GM23248 (cell line): ENCODE measurements around the gene C1QTNF6. TPM values are rescaled to one million over a fixed set of nuclear protein-coding genes. Genes with fewer than 3 reads are reported as not detected.

Experiments used
- DNase-seq: peaks from one replicate; pipeline ENCODE4 v3.0.0-alpha.2; 2015
- H2AFZ ChIP-seq: fragments of 200-600 bp; sonication (generic); 2 replicates; pipeline ENCODE4 v1.6.1; 2016; ENCODE audit warnings: antibody characterized with exemption
- H3F3A ChIP-seq: fragments of 200-600 bp; sonication (generic); 2 replicates; pipeline ENCODE4 v1.6.1; 2016; ENCODE audit warnings: mild to moderate bottlenecking, antibody characterized with exemption, mixed run types; ENCODE audit not compliant: insufficient read depth
- H3K27ac ChIP-seq: fragments of 200-600 bp; sonication (generic); 2 replicates; pipeline ENCODE4 v1.5.1; 2016; ENCODE audit warnings: mild to moderate bottlenecking
- H3K27me3 ChIP-seq: fragments of 200-600 bp; sonication (generic); replicated peaks from 2 replicates; pipeline ENCODE4 v1.6.1; 2016; ENCODE audit warnings: mild to moderate bottlenecking; ENCODE audit not compliant: insufficient read depth
- H3K36me3 ChIP-seq: fragments of 200-600 bp; sonication (generic); 2 replicates; pipeline ENCODE4 v1.6.1; 2016; ENCODE audit warnings: low read depth, mild to moderate bottlenecking
- H3K4me1 ChIP-seq: fragments of 200-600 bp; sonication (generic); 2 replicates; pipeline ENCODE4 v1.6.1; 2016; ENCODE audit warnings: mild to moderate bottlenecking; ENCODE audit not compliant: insufficient read depth
- H3K4me2 ChIP-seq: fragments of 200-600 bp; sonication (generic); one replicate; pipeline ENCODE4 v1.6.1; 2016; ENCODE audit warnings: mild to moderate bottlenecking; ENCODE audit not compliant: unreplicated experiment
- H3K4me3 ChIP-seq: fragments of 200-600 bp; sonication (generic); 2 replicates; pipeline ENCODE4 v1.5.1; 2016; ENCODE audit warnings: mild to moderate bottlenecking
- H3K79me2 ChIP-seq: fragments of 200-600 bp; sonication (generic); 2 replicates; pipeline ENCODE4 v1.6.1; 2016; ENCODE audit warnings: mild to moderate bottlenecking; ENCODE audit not compliant: insufficient read depth
- H3K9ac ChIP-seq: fragments of 200-600 bp; sonication (generic); 2 replicates; pipeline ENCODE4 v1.6.1; 2016; ENCODE audit warnings: mild to moderate bottlenecking
- H3K9me2 ChIP-seq: fragments of 200-600 bp; sonication (generic); 2 replicates; pipeline ENCODE4 v1.6.1; 2016; ENCODE audit warnings: mixed run types, mild to moderate bottlenecking, moderate library complexity; ENCODE audit not compliant: insufficient read depth
- H3K9me3 ChIP-seq: fragments of 200-600 bp; sonication (generic); one replicate; pipeline ENCODE4 v1.6.1; 2017; ENCODE audit warnings: low read depth
- H4K20me1 ChIP-seq: fragments of 200-600 bp; sonication (generic); 2 replicates; pipeline ENCODE4 v1.6.0; 2016; ENCODE audit not compliant: insufficient read depth
- EZH2 ChIP-seq: fragments of 200-600 bp; sonication (generic); IDR thresholded peaks from 2 replicates; pipeline ENCODE4 v1.6.1; 2018; ENCODE audit warnings: antibody characterized with exemption, mild to moderate bottlenecking; ENCODE audit not compliant: insufficient read depth, poor library complexity, severe bottlenecking
- EZH2phosphoT487 ChIP-seq: fragments of 200-600 bp; sonication (generic); IDR thresholded peaks from 2 replicates; pipeline ENCODE4 v1.6.1; 2018; ENCODE audit warnings: antibody characterized with exemption, moderate library complexity, mild to moderate bottlenecking, low read depth; ENCODE audit not compliant: insufficient read depth
- WGBS, 2 experiments: methylation state at CpG; one replicate each; pipeline ENCODE4 v1.1.6; 2015 to 2017; ENCODE audit warnings: low lambda C conversion rate in 2 of 2, low coverage in 1 of 2; ENCODE audit errors: missing lambda C conversion rate in 2 of 2; 5-methylcytosine and 5-hydroxymethylcytosine counted together
- in situ Hi-C: fragments of 300-500 bp; cut with MboI; formaldehyde crosslinking; loops from 2 replicates; pipeline ENCODE4 v1.15.0; 2020
- polyA plus RNA-seq: library from polyadenylated mRNA; unstranded; fragments of >200 nt; fragmentation: Nextera tagmentation; extraction: Ambion mirVana; gene quantifications from 2 replicates; pipeline ENCODE4 v1.2.1, GENCODE V29; 2016
- total RNA-seq: library from RNA; depleted of rRNA; stranded (reverse); fragments of >200 nt; shearing (Covaris generic); gene quantifications from 2 replicates; pipeline ENCODE4 v1.2.3, GENCODE V29; 2014

Gene C1QTNF6
- total and polyA plus RNA-seq, 2 experiments from 2014 or later = 4.0 to 8.9 TPM

DNA sequence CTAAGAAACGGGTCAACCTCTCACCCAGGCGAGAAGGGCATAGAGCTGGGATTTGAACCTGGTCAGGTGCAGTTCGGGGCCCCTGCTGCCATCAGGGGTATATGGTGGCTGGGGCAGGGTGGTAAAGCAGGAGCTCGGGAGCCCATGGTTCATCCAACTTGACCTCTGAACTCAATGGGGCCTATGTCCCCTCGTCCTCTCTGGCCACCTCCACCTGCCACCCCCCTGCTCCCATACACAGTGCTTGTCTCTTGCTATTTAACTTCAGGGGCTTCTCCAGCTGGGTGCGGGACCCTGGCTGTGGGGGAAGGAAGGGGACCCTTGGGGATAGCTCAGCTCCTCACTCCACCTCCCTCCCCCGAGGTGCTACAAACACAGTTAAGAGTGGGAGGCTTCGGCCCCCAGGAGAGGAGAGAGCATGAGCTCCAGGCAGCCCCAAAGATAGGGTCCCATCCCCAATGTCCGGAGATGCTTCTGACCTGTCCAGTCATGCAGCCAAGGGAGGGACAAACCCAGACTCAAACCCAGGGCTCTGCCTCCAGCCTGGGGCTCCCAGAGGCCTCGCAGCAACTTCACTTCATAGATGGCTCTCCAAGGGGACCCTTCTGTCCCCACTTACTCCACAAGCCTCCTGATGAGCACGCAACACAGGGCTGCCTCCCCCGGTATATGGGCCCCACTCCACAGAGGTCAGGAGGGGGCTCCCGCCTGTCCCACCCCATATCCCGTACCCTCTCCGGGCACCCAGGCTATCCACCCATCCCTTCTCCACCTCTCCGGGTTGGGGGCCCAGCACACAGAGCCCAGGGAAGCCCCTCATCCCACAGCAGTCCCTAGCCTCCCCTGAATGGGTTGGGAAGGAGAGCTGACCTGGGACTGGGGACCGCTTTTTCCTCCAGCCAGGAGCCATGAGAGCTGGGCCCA, 39.0 kb downstream of the C1QTNF6 start:
- TF ChIP-seq EZH2phosphoT487 (no peak), EZH2 (no peak)
- peaks cover 28% of the 10 kb centered on the region for H3K27me3 ChIP-seq
- H4K20me1 ChIP-seq = no peaks in the 10 kb centered on the region
- H3K27ac ChIP-seq = no peak overlapping the region
- no peaks in the 10 kb centered on the region for H3K9me3 ChIP-seq
- DNase-seq = no peak
- no peaks in the 10 kb centered on the region for H3K79me2 ChIP-seq
- H3K9me2 ChIP-seq = no peaks in the 10 kb centered on the region
- no peak overlapping the region for H2AFZ ChIP-seq
- no peak overlapping the region for H3K4me3 ChIP-seq
- no peaks in the 10 kb centered on the region for H3K4me1 ChIP-seq
- no peak overlapping the region for H3K9ac ChIP-seq
- in situ Hi-C loops = no loop called here
- no peak overlapping the region for H3K4me2 ChIP-seq
- WGBS, 2 experiments = 67 to 69% methylated on average over 17 of the region's 17 CpGs
- H3F3A ChIP-seq = no peaks in the 10 kb centered on the region
- no peaks in the 10 kb centered on the region for H3K36me3 ChIP-seq

DNA sequence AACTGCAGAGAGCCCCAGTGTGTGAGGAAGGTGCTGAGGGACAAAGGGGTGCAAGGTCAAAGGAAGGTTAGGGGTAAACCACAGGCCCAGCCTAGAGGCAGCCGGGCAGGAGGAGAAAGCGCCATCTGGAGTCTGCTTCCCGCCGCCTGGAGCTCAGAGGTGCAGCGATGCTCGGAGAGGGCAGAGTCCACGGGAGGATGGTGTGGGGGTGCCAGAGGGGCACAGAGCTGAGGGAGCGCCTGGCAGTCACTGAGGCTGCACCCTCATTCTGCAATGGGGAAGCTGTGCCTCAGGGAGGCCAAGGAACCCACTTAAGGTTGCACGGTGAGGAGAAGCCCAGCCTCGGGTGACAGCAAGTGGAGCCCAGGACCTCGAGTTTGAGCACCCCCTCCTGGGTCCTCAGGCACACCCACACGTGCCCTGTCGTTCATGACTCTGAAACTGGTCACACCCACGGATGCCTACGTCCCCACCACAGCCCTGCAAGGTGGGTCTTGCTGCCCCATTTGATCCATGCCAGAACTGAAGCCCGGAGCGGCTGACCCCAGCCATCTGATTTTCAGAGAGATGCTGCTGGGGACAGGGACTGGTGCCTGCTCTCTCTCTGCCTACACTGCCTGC, 39.9 kb downstream of the C1QTNF6 start:
- Histone ChIP-seq H3K4me3 (no peak overlapping the region), H3F3A (no peaks in the 10 kb centered on the region), H3K9me3 (no peaks in the 10 kb centered on the region), H3K36me3 (no peaks in the 10 kb centered on the region), H3K4me1 (no peaks in the 10 kb centered on the region), H3K9me2 (no peaks in the 10 kb centered on the region), H3K4me2 (no peak overlapping the region), H3K27ac (no peak overlapping the region), H3K79me2 (no peaks in the 10 kb centered on the region), H3K27me3 (peaks cover 32% of the 10 kb centered on the region), H4K20me1 (no peaks in the 10 kb centered on the region), H2AFZ (no peak overlapping the region), H3K9ac (no peak overlapping the region)
- no peak for DNase-seq
- TF ChIP-seq EZH2 = no peak
- no peak for TF ChIP-seq EZH2phosphoT487
- in situ Hi-C loops = no loop called here
- 47 to 49% methylated on average over 16 to 17 of the region's 17 CpGs for WGBS, 2 experiments

DNA sequence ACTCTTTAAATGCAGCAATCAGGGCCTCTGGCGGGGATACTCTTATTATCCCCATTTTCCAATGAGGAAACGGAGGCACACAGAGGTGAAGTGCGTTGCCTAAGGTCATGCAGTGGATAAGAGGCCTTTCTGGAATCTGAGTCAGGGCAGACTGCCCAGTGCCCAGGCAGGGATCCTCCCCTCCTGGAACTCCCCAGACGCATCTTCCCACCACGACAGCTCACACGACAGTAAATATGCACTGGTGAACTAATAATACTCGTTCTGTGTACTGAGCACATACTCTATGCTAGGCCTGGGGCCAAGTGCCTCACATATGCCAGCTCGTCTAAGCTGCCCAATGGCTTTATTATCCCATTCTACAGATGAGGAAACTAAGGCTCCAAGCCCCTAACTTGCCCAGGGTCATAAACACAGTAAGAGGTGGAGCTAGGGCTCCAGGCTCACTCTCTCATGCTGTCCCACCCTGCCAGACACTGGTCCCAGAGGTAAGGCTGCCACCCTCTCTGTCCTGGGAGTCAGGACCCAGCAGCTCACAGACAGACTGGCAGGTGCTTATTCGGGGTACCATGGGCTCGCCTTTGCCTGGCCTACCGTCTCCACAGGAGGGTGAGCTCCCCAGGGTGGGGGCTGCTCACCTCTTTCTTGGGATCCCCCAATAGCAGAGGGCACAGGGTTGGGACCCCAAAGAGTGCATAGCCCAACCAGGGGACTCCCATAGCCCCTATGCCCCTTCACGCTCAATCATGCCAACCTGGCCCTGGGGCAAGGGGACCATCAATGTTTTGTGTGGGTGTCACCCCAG, 40.7 kb downstream of the C1QTNF6 start:
- Histone ChIP-seq H3K79me2 (no peaks in the 10 kb centered on the region), H3K9me3 (no peaks in the 10 kb centered on the region), H3F3A (no peaks in the 10 kb centered on the region), H3K4me3 (no peak overlapping the region), H3K27me3 (peaks cover 34% of the 10 kb centered on the region), H3K4me1 (no peaks in the 10 kb centered on the region), H3K27ac (no peak overlapping the region), H3K9me2 (no peaks in the 10 kb centered on the region), H3K36me3 (no peaks in the 10 kb centered on the region), H3K9ac (no peak overlapping the region), H2AFZ (no peak overlapping the region), H3K4me2 (no peak overlapping the region), H4K20me1 (no peaks in the 10 kb centered on the region)
- DNase-seq = no peak
- in situ Hi-C loops = no loop called here
- no peak for TF ChIP-seq EZH2phosphoT487
- TF ChIP-seq EZH2 = no peak
- 72 to 77% methylated on average over 12 of the region's 12 CpGs for WGBS, 2 experiments

DNA sequence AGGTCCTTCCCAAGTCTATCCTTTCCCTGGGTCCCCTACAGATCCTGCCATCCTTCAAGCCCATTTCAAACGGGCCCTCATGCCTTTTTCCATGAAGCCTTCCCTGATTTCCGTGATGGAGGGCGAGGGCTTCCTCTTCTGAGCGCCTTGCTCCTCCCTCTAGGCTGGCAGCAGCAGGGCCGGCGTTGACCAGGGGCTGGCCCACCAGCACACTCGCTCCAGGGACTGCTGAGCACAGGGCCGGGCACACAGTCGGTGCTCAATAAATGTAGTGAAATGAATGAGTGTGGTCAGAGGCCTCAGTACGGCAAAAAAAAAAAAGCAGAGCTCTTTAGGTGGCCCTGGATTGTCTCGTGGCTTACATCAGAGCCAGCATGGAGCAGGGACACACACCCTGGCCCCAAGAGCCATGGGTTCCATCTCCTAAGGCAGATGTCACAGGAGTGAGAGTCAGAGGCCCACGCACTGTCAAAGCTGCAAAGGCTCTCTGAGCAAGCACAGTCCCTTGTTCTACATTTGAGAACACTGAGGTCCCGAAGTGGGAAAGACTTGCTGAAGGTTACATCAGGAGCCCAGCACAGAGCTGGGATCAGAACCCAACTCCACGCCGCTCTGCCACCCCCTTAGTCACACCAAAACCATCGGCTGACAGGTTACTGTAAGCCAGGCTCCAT, 41.4 kb downstream of the C1QTNF6 start:
- no peaks in the 10 kb centered on the region for H3K36me3 ChIP-seq
- 68 to 70% methylated on average over 16 of the region's 16 CpGs for WGBS, 2 experiments

More for the DNA sequence above, 41.4 kb downstream of the C1QTNF6 start:
- H3F3A ChIP-seq = no peaks in the 10 kb centered on the region
- no peaks in the 10 kb centered on the region for H4K20me1 ChIP-seq
- H3K27ac ChIP-seq = no peak overlapping the region
- H3K9me3 ChIP-seq = no peaks in the 10 kb centered on the region
- peaks cover 29% of the 10 kb centered on the region for H3K27me3 ChIP-seq
- H3K9me2 ChIP-seq = no peaks in the 10 kb centered on the region
- TF ChIP-seq EZH2 = no peak
- TF ChIP-seq EZH2phosphoT487 = no peak
- H3K4me1 ChIP-seq = no peaks in the 10 kb centered on the region
- no peak overlapping the region for H2AFZ ChIP-seq
- no peak overlapping the region for H3K9ac ChIP-seq
- no peak for DNase-seq
- no peak overlapping the region for H3K4me2 ChIP-seq
- H3K4me3 ChIP-seq = no peak overlapping the region
- in situ Hi-C loops = no loop called here
- no peaks in the 10 kb centered on the region for H3K79me2 ChIP-seq
